GM13976 (cell line): ENCODE measurements around the gene MRFAP1L1.
"Not testable (repeated sequence)": the region's sequence is repeated elsewhere in the genome, so short reads cannot be mapped to it uniquely, and the experiment has no call there.

Experiments used
- DNase-seq: peaks from one replicate; pipeline ENCODE4 v3.0.0; 2012; ENCODE audit warnings: low spot score
- CTCF ChIP-seq: IDR thresholded peaks from 2 replicates; pipeline ENCODE4 v1.5.1; 2012; ENCODE audit warnings: borderline replicate concordance, mild to moderate bottlenecking; ENCODE audit not compliant: insufficient read depth; ENCODE audit errors: extremely low read depth, missing control alignments, control extremely low read depth
- in situ Hi-C: fragments of 300-500 bp; cut with MboI; formaldehyde crosslinking; loops from one replicate; pipeline ENCODE4 v1.12.0; 2022; ENCODE audit warnings: low sequenced_read_pairs, mixed read lengths, inconsistent platforms; ENCODE audit not compliant: unreplicated experiment

MRFAP1L1 gene

GRCh38 chr4:6728320-6729029, 18.8 kb upstream of the MRFAP1L1 start:
- no peak for DNase-seq
- TF ChIP-seq CTCF, result no peak
- in situ Hi-C loops, result no loop called here

- in situ Hi-C loops, result no loop called here
- no peak for TF ChIP-seq CTCF
- peak; percentile 25 for DNase-seq
Measured at GRCh38 chr4:6727943-6728250, 18.2 kb upstream of the MRFAP1L1 start.

GRCh38 chr4:6727081-6727942, 17.6 kb upstream of the MRFAP1L1 start:
- in situ Hi-C loops, result no loop called here
- TF ChIP-seq CTCF, result no peak
- DNase-seq, result peak; percentile 28

DNA sequence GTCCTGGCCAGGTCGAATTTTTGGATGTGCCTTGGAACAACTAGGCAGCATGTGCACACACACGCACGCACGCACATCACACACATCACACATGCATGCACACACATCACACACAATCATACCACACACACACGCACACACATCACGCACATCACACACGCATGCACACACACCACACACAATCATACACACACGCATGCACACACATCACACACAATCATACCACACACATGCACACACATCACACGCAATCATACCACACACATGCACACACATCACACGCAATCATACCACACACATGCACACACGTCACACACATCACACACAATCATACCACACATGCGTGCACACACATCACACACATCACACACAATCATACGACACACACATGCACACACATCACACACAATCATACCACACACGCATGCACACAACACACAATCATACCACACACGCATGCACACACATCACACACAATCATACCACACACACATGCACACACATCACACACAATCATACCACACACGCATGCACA, 15.8 kb upstream of the MRFAP1L1 start:
- in situ Hi-C loops, DNase-seq: not testable (repeated sequence)

DNA sequence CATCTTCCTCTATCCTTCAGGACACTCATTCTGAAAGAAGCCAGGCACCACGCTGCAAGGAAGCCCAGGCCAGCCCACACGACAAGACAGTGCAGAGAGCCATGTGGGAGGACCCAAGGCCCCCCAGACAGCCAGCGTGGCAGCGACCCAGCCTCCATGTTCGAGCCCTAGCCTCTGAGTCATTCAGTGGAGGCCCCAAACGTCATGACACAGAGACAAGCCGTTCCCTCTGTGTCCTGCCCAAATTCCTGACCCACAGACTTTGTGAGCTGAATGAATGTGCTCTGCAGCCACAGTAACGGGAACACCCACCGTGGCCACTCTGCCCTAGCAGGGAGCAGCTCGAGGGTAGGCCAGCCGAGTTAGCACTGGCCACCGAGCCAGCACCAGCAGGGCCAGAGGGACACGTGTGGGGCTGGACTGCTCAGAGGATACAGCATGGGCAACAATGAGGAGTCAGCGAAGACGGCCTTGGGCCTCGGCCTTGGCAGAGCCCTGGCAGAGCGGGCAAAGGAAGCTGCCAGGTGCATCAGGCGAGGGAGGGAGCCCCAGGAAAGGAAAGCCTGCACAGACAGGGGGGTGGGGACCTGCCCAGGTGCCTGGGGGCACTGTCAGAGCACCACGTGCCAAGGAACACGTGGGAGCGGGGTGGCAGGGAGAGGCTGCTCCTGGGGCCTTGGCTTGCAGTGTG, 14.9 kb upstream of the MRFAP1L1 start:
- DNase-seq, result no peak
- TF ChIP-seq CTCF, result no peak
- in situ Hi-C loops, result loop anchor here (25.0 kb wide), 1 partner anchor 163 kb away; no protein-coding TSS in a partner anchor

DNA sequence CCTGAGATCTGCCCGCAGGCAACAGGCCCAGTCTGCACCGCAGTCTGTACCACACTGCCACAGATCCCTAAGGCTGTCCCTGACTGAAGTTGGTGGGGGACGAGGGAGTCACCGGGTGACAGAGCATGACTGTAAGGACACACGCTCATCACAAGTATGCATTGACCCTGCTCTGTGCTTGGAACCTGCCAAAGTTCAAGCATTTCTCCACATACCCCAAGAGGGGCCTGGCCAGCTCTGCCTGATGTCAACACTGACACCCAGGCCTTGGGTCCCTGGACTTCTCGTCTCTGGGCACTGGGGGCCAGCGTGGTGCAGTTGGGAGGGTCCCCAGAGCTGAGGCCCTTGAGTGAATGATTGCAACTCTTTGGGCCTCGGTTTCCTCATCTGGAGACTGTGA, 14.2 kb upstream of the MRFAP1L1 start:
- no peak for DNase-seq
- no peak for TF ChIP-seq CTCF
- in situ Hi-C loops, result loop anchor here (25.0 kb wide), 1 partner anchor 163 kb away; no protein-coding TSS in a partner anchor
